ENCODE results near the gene SETMAR.

SETMAR gene

GRCh38 chr3:4356546-4357410 is 53.6 kb downstream of the SETMAR start:
- H3K4me2 ChIP-seq (ENCODE audit: low read length) = no peak overlapping the region
- H3K27ac ChIP-seq = no peak overlapping the region
- H3K27me3 ChIP-seq (ENCODE audit: control insufficient read depth, insufficient read depth, low read length) = no peaks in the 10 kb centered on the region
- no peaks in the 10 kb centered on the region for H3K79me2 ChIP-seq
- no peak overlapping the region for H3K9ac ChIP-seq
- TF ChIP-seq CTCF (IDR thresholded peaks at IDR 0.05) = no peak
- H3K4me1 ChIP-seq = no peaks in the 10 kb centered on the region
- no peak overlapping the region for H2AFZ ChIP-seq
- no peaks in the 10 kb centered on the region for H3K9me3 ChIP-seq (ENCODE audit: control insufficient read depth, low read length)
- H3K4me3 ChIP-seq (ENCODE audit: low read depth, low read length) = no peak overlapping the region
- H3K36me3 ChIP-seq (ENCODE audit: control insufficient read depth, insufficient read depth, low read length) = no peaks in the 10 kb centered on the region

GRCh38 chr3:4358273-4358672 is 55.1 kb downstream of the SETMAR start:
- no peaks in the 10 kb centered on the region for H3K27me3 ChIP-seq (ENCODE audit: control insufficient read depth, insufficient read depth, low read length)
- H3K9ac ChIP-seq = no peak overlapping the region
- no peaks in the 10 kb centered on the region for H3K79me2 ChIP-seq
- no peak for TF ChIP-seq CTCF (IDR thresholded peaks at IDR 0.05)
- H3K4me3 ChIP-seq (ENCODE audit: low read depth, low read length) = no peak overlapping the region
- no peak overlapping the region for H2AFZ ChIP-seq
- no peaks in the 10 kb centered on the region for H3K4me1 ChIP-seq
- H3K9me3 ChIP-seq (ENCODE audit: control insufficient read depth, low read length) = no peaks in the 10 kb centered on the region
- H3K36me3 ChIP-seq (ENCODE audit: control insufficient read depth, insufficient read depth, low read length) = no peaks in the 10 kb centered on the region
- H3K4me2 ChIP-seq (ENCODE audit: low read length) = no peak overlapping the region
- no peak overlapping the region for H3K27ac ChIP-seq

- Histone ChIP-seq H2AFZ (no peak overlapping the region), H3K36me3 (ENCODE audit: control insufficient read depth, insufficient read depth, low read length) (no peaks in the 10 kb centered on the region), H3K9me3 (ENCODE audit: control insufficient read depth, low read length) (no peaks in the 10 kb centered on the region), H3K9ac (no peak overlapping the region), H3K4me2 (ENCODE audit: low read length) (no peak overlapping the region), H3K27me3 (ENCODE audit: control insufficient read depth, insufficient read depth, low read length) (no peaks in the 10 kb centered on the region), H3K4me1 (no peaks in the 10 kb centered on the region), H3K79me2 (no peaks in the 10 kb centered on the region), H3K4me3 (ENCODE audit: low read depth, low read length) (no peak overlapping the region), H3K27ac (no peak overlapping the region)
- TF ChIP-seq CTCF (IDR thresholded peaks at IDR 0.05) = no peak
These were observed 56.8 kb downstream of the SETMAR start for GRCh38 chr3:4359805-4360502.

- Histone ChIP-seq H3K4me3 (ENCODE audit: low read depth, low read length) (no peak overlapping the region), H3K79me2 (no peaks in the 10 kb centered on the region), H3K9ac (no peak overlapping the region), H3K4me1 (no peaks in the 10 kb centered on the region), H3K4me2 (ENCODE audit: low read length) (no peak overlapping the region), H3K27ac (no peak overlapping the region), H3K36me3 (ENCODE audit: control insufficient read depth, insufficient read depth, low read length) (no peaks in the 10 kb centered on the region), H3K9me3 (ENCODE audit: control insufficient read depth, low read length) (no peaks in the 10 kb centered on the region), H3K27me3 (ENCODE audit: control insufficient read depth, insufficient read depth, low read length) (no peaks in the 10 kb centered on the region), H2AFZ (no peak overlapping the region)
- TF ChIP-seq CTCF (IDR thresholded peaks at IDR 0.05) = no peak
These were observed 57.6 kb downstream of the SETMAR start for GRCh38 chr3:4360817-4361216.
